ENCODE measurements around the gene C1orf159. TPM values are rescaled to one million over a fixed set of nuclear protein-coding genes. Genes with fewer than 3 reads are reported as not detected.
"Not testable (repeated sequence)": the region's sequence is repeated elsewhere in the genome, so short reads cannot be mapped to it uniquely, and the experiment has no call there.

The C1orf159 gene
- total RNA-seq, 1 experiment from 2014 or later = 15.7 TPM

DNA sequence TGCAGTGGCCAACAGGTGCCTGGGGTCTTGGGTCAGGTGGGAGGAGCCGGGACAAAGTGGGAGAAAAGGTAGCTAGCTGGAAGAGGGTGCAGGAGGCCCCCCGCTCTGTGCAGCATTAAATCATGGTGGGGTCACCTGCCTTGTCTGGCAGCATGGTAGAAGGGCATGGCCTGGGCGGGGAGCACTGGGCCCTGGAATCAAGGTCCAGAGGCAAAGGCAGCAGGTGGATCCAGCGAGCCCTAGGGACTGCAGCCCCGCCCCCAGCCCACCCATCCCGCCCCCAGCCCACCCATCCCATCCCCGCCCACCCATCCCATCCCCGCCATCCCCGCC lies 41.1 kb upstream of the C1orf159 start:
- Mint-ChIP-seq H3K9me3 (ENCODE audit: unreplicated experiment) (peaks cover 18% of the 10 kb centered on the region), H3K27me3 (ENCODE audit: insufficient read depth, unreplicated experiment) (no peaks in the 10 kb centered on the region), H3K27ac (ENCODE audit: low read depth, unreplicated experiment) (no peak overlapping the region), H3K4me3 (ENCODE audit: unreplicated experiment) (peak overlapping the region; percentile 63), H3K4me1 (ENCODE audit: insufficient read depth, unreplicated experiment) (no peaks in the 10 kb centered on the region), H3K36me3 (ENCODE audit: insufficient read depth, unreplicated experiment) (no peaks in the 10 kb centered on the region)
- intact Hi-C loops (cut with micrococcal nuclease) = no loop called here
- ChIA-PET POLR2A (no interaction called here), CTCF (no interaction called here)
- TF ChIP-seq, protein P1, sequence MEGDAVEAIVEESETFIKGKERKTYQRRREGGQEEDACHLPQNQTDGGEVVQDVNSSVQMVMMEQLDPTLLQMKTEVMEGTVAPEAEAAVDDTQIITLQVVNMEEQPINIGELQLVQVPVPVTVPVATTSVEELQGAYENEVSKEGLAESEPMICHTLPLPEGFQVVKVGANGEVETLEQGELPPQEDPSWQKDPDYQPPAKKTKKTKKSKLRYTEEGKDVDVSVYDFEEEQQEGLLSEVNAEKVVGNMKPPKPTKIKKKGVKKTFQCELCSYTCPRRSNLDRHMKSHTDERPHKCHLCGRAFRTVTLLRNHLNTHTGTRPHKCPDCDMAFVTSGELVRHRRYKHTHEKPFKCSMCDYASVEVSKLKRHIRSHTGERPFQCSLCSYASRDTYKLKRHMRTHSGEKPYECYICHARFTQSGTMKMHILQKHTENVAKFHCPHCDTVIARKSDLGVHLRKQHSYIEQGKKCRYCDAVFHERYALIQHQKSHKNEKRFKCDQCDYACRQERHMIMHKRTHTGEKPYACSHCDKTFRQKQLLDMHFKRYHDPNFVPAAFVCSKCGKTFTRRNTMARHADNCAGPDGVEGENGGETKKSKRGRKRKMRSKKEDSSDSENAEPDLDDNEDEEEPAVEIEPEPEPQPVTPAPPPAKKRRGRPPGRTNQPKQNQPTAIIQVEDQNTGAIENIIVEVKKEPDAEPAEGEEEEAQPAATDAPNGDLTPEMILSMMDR (IDR thresholded peaks at IDR 0.05; ENCODE audit: unreplicated experiment) = no peak
- no TSS peak for BruUV-seq (replicated peaks)
- no peak for DNase-seq (ENCODE audit: unreplicated experiment)

DNA sequence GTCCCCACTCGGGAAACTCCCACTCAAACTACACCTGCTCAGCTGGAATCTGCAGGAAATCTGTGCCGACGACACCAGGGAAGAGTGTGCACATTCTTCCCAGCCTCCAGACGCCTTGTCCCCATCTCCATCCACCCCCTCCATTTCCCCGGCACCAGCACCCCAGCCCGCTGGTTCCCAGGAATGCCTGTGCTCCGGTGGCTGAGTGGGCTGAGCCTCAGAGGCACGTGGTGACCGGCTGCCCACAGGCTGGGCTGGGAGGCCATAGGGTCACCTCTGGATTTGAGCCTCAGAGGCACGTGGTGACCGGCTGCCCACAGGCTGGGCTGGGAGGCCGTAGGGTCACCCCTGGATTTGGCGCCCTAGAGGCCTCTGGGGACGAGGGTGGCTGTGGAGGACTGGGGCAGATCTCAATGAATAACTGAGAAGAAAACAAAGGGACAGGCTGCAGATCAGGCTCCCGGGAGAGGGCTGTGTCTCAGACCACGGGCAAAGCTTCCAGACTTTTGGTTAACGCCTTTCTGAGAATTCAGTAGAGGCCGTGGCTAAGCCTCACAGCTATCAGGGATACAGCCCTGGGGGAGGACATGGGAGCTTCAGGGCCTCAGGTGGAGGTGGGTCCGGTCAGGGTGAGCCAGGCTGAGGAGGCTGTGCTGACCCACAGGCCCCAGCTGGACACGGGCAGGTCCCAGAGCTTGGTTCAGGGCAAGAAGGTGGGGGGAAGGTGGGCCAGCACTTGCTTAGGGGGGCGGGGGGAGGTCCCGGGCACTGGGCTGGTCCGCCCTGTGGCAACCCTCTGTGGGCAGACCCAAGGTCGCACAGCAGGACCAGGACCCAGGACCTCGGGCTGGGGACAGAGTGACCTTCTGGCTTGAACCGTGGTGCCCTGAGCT lies 40.5 kb upstream of the C1orf159 start:
- Mint-ChIP-seq H3K27me3 (ENCODE audit: insufficient read depth, unreplicated experiment) (no peaks in the 10 kb centered on the region), H3K4me3 (ENCODE audit: unreplicated experiment) (peak overlapping the region; percentile 63), H3K36me3 (ENCODE audit: insufficient read depth, unreplicated experiment) (no peaks in the 10 kb centered on the region), H3K9me3 (ENCODE audit: unreplicated experiment) (peaks cover 18% of the 10 kb centered on the region), H3K27ac (ENCODE audit: low read depth, unreplicated experiment) (no peak overlapping the region), H3K4me1 (ENCODE audit: insufficient read depth, unreplicated experiment) (no peaks in the 10 kb centered on the region)
- DNase-seq (ENCODE audit: unreplicated experiment) = no peak
- intact Hi-C loops (cut with micrococcal nuclease) = no loop called here
- CTCF ChIA-PET = no interaction called here
- TF ChIP-seq, protein P1 (IDR thresholded peaks at IDR 0.05; ENCODE audit: unreplicated experiment) = no peak
- no TSS peak for BruUV-seq (replicated peaks)
- POLR2A ChIA-PET = no interaction called here

- intact Hi-C loops (cut with micrococcal nuclease) = no loop called here
- TF ChIP-seq, protein P1 (IDR thresholded peaks at IDR 0.05; ENCODE audit: unreplicated experiment) = no peak
- H3K4me1 Mint-ChIP-seq (ENCODE audit: insufficient read depth, unreplicated experiment) = no peaks in the 10 kb centered on the region
- peaks cover 18% of the 10 kb centered on the region for H3K9me3 Mint-ChIP-seq (ENCODE audit: unreplicated experiment)
- H3K4me3 Mint-ChIP-seq (ENCODE audit: unreplicated experiment) = no peak overlapping the region
- H3K27me3 Mint-ChIP-seq (ENCODE audit: insufficient read depth, unreplicated experiment) = no peaks in the 10 kb centered on the region
- POLR2A ChIA-PET = no interaction called here
- BruUV-seq (replicated peaks) = no TSS peak
- CTCF ChIA-PET = no interaction called here
- no peak for DNase-seq (ENCODE audit: unreplicated experiment)
- no peak overlapping the region for H3K27ac Mint-ChIP-seq (ENCODE audit: low read depth, unreplicated experiment)
- H3K36me3 Mint-ChIP-seq (ENCODE audit: insufficient read depth, unreplicated experiment) = no peaks in the 10 kb centered on the region
Measured at GRCh38 chr1:1155258-1155657, 39.4 kb upstream of the C1orf159 start.

DNA sequence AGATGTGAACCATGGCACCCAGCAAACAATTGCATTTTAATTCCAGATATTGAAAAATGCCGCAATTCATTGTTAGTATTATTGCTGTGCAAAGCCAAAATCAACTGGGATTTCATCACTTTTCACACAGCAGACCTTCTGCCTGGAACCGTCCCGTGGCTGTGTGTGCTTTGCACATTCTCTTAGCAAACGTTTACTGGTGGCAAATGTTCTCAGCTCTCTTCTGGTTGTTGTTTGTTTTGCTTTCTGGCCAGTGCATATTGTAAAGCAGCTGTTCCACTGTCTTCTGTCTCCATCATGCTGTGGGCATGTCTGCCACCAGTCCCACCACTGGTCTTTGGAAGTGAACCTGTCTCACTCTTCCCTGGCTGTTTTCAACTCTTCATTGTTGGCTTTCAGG lies 38.0 kb upstream of the C1orf159 start:
- POLR2A ChIA-PET = no interaction called here

DNA sequence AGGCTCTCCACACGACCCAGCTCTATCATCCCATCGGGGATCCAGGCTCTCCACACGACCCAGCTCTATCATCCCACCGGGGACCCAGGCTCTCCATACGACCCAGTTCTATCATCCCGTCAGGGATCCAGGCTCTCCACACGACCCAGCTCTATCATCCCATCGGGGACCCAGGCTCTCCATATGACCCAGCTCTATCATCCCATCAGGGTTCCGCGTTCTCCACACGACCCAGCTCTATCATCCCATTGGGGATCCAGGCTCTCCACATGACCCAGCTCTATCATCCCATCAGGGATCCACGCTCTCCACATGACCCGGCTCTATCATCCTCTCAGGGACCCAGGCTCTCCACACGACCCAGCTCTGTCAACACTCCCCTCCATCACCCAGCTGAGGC lies 37.3 kb upstream of the C1orf159 start:
- H3K36me3 Mint-ChIP-seq (ENCODE audit: insufficient read depth, unreplicated experiment); H3K27me3 Mint-ChIP-seq (ENCODE audit: insufficient read depth, unreplicated experiment); BruUV-seq (replicated peaks); H3K4me1 Mint-ChIP-seq (ENCODE audit: insufficient read depth, unreplicated experiment); H3K27ac Mint-ChIP-seq (ENCODE audit: low read depth, unreplicated experiment); intact Hi-C loops (cut with micrococcal nuclease); H3K4me3 Mint-ChIP-seq (ENCODE audit: unreplicated experiment); DNase-seq (ENCODE audit: unreplicated experiment): not testable (repeated sequence)
- H3K9me3 Mint-ChIP-seq (ENCODE audit: unreplicated experiment) = peaks cover 18% of the 10 kb centered on the region
- CTCF ChIA-PET = interaction anchor here (0.7 kb wide), 1 partner anchor 35 kb away, joined by 3 read pairs; no protein-coding TSS in a partner anchor
- POLR2A ChIA-PET = interaction anchor here (0.6 kb wide), 1 partner anchor 27 kb away, joined by 3 read pairs; no protein-coding TSS in a partner anchor

More for the DNA sequence above, 38.0 kb upstream of the C1orf159 start:
- CTCF ChIA-PET = no interaction called here
- Mint-ChIP-seq H3K9me3 (ENCODE audit: unreplicated experiment) (peaks cover 18% of the 10 kb centered on the region), H3K36me3 (ENCODE audit: insufficient read depth, unreplicated experiment) (no peaks in the 10 kb centered on the region), H3K27me3 (ENCODE audit: insufficient read depth, unreplicated experiment) (no peaks in the 10 kb centered on the region), H3K4me1 (ENCODE audit: insufficient read depth, unreplicated experiment) (no peaks in the 10 kb centered on the region), H3K27ac (ENCODE audit: low read depth, unreplicated experiment) (no peak overlapping the region), H3K4me3 (ENCODE audit: unreplicated experiment) (no peak overlapping the region)
- BruUV-seq (replicated peaks) = no TSS peak
- intact Hi-C loops (cut with micrococcal nuclease) = no loop called here
- DNase-seq (ENCODE audit: unreplicated experiment) = no peak
- TF ChIP-seq, protein P1 (IDR thresholded peaks at IDR 0.05; ENCODE audit: unreplicated experiment) = no peak

- Mint-ChIP-seq H3K27me3 (ENCODE audit: insufficient read depth, unreplicated experiment) (peaks cover 13% of the 10 kb centered on the region), H3K9me3 (ENCODE audit: unreplicated experiment) (peaks cover 18% of the 10 kb centered on the region)
- H3K4me3 Mint-ChIP-seq (ENCODE audit: unreplicated experiment); BruUV-seq (replicated peaks); H3K4me1 Mint-ChIP-seq (ENCODE audit: insufficient read depth, unreplicated experiment); H3K27ac Mint-ChIP-seq (ENCODE audit: low read depth, unreplicated experiment); H3K36me3 Mint-ChIP-seq (ENCODE audit: insufficient read depth, unreplicated experiment); intact Hi-C loops (cut with micrococcal nuclease); DNase-seq (ENCODE audit: unreplicated experiment): not testable (repeated sequence)
- POLR2A ChIA-PET = interaction anchor here (0.6 kb wide), 1 partner anchor 28 kb away, joined by 3 read pairs; no protein-coding TSS in a partner anchor
- CTCF ChIA-PET = interaction anchor here (0.7 kb wide), 2 partner anchors 35 to 185 kb away, joined by 3 read pairs; no protein-coding TSS in a partner anchor
Measured at GRCh38 chr1:1152431-1152830, 36.5 kb upstream of the C1orf159 start.
